ENCODE data around the gene CXCR5. TPM values are rescaled to one million over a fixed set of nuclear protein-coding genes. Genes with fewer than 3 reads are reported as not detected.

The CXCR5 gene
- total and polyA plus RNA-seq, 2 donors (not counting 1 experiment from before 2014, with no cell fraction given): 111 to 163 TPM

GRCh38 chr11:118851970-118852369 is 31.7 kb upstream of the CXCR5 start:
- Mint-ChIP-seq H3K4me1 (peaks cover 33% of the 10 kb centered on the region), H3K4me3 (peak overlapping the region; percentile 60), H3K9me3 (ENCODE audit: insufficient read depth) (no peaks in the 10 kb centered on the region), H3K27me3 (no peaks in the 10 kb centered on the region), H3K27ac (peak overlapping the region; percentile 81)
- no CpG with 5 or more reads among the region's 3 CpGs for WGBS (ENCODE audit: insufficient coverage)
- Histone ChIP-seq H3K27me3 (replicated peaks in 1 of 4; ENCODE audit: control extremely low read depth in 1 of 4, control insufficient read depth in 3 of 4, insufficient read depth in 4 of 4, low read length in 3 of 4) (no peaks in the 10 kb centered on the region), H3K9ac (ENCODE audit: low read length) (peak overlapping the region; percentile 19), H3K27ac (ENCODE audit: low read length in 2 of 2) (peak overlapping the region in 1 of 2 donors; percentile 5), H2AFZ (ENCODE audit: insufficient read depth, low read depth, low read length, poor library complexity, severe bottlenecking) (peak overlapping the region; percentile 45), H3K36me3 (replicated peaks in 1 of 2; ENCODE audit: control extremely low read depth in 1 of 2, control insufficient read depth in 1 of 2, extremely low read depth in 1 of 2, insufficient read depth in 2 of 2, low read length in 1 of 2) (no peaks in the 10 kb centered on the region), H3K9me3 (ENCODE audit: control extremely low read depth in 1 of 3, control insufficient read depth in 2 of 3, insufficient read depth in 1 of 3, low read length in 2 of 3) (peaks cover 0 to 4% (median 0%) of the 10 kb centered on the region in 3 donors), H3K4me1 (ENCODE audit: control insufficient read depth in 2 of 2, insufficient read depth in 2 of 2, low read length in 2 of 2) (peaks cover 21 to 23% of the 10 kb centered on the region in 2 donors), H3K4me3 (ENCODE audit: control extremely low read depth in 1 of 5, extremely low read depth in 1 of 5, insufficient read depth in 1 of 5, low read depth in 2 of 5, low read length in 4 of 5) (peak overlapping the region in 1 of 5 experiments; percentile 27), H3K79me2 (ENCODE audit: control insufficient read depth, insufficient read depth, low read length) (peaks cover 5% of the 10 kb centered on the region), H3K4me2 (replicated peaks; ENCODE audit: low read depth, low read length, poor library complexity, severe bottlenecking) (peak overlapping the region; percentile 58), H4K20me1 (ENCODE audit: control insufficient read depth, insufficient read depth, low read length, poor library complexity, severe bottlenecking) (no peaks in the 10 kb centered on the region)
- ATAC-seq (ENCODE audit: low read depth) (peak; percentile 83), DNase-seq (peak; percentile 64)
- intact Hi-C loops (cut with micrococcal nuclease): loop anchor here (1.0 kb wide), 2 partner anchors 11 to 32 kb away; no protein-coding TSS in a partner anchor
- ChIA-PET CTCF (interaction anchor here (0.8 to 1.6 kb wide), 7 partner anchors 9 to 78 kb away, joined by 3 to 7 read pairs (median 3); partner anchors contain the start of genes CXCR5 and DDX6), POLR2A (interaction anchor here (0.6 to 0.9 kb wide), 6 partner anchors 14 to 267 kb away, joined by 3 to 6 read pairs (median 4); no protein-coding TSS in a partner anchor)
- no peak for TF ChIP-seq CTCF (IDR thresholded peaks at IDR 0.05)
- no peak for TF ChIP-seq EZH2 (IDR thresholded peaks at IDR 0.05; ENCODE audit: borderline replicate concordance, insufficient read depth, low read depth, low read length, poor library complexity, severe bottlenecking)

- DNase-seq (no peak), ATAC-seq (ENCODE audit: low read depth) (no peak)
- Histone ChIP-seq H3K79me2 (ENCODE audit: control insufficient read depth, insufficient read depth, low read length) (peaks cover 12% of the 10 kb centered on the region), H3K27me3 (replicated peaks in 1 of 4; ENCODE audit: control extremely low read depth in 1 of 4, control insufficient read depth in 3 of 4, insufficient read depth in 4 of 4, low read length in 3 of 4) (no peaks in the 10 kb centered on the region), H2AFZ (ENCODE audit: insufficient read depth, low read depth, low read length, poor library complexity, severe bottlenecking) (no peak overlapping the region), H3K4me2 (replicated peaks; ENCODE audit: low read depth, low read length, poor library complexity, severe bottlenecking) (no peak overlapping the region), H3K9me3 (ENCODE audit: control extremely low read depth in 1 of 3, control insufficient read depth in 2 of 3, insufficient read depth in 1 of 3, low read length in 2 of 3) (peaks cover 0 to 4% (median 0%) of the 10 kb centered on the region in 3 donors), H3K36me3 (replicated peaks in 1 of 2; ENCODE audit: control extremely low read depth in 1 of 2, control insufficient read depth in 1 of 2, extremely low read depth in 1 of 2, insufficient read depth in 2 of 2, low read length in 1 of 2) (no peaks in the 10 kb centered on the region), H3K4me1 (ENCODE audit: control insufficient read depth in 2 of 2, insufficient read depth in 2 of 2, low read length in 2 of 2) (peaks cover 31 to 35% of the 10 kb centered on the region in 2 donors), H3K4me3 (ENCODE audit: control extremely low read depth in 1 of 5, extremely low read depth in 1 of 5, insufficient read depth in 1 of 5, low read depth in 2 of 5, low read length in 4 of 5) (no peak overlapping the region), H4K20me1 (ENCODE audit: control insufficient read depth, insufficient read depth, low read length, poor library complexity, severe bottlenecking) (no peaks in the 10 kb centered on the region), H3K27ac (ENCODE audit: low read length in 2 of 2) (no peak overlapping the region), H3K9ac (ENCODE audit: low read length) (no peak overlapping the region)
- no peaks in the 10 kb centered on the region for H3K9me3 Mint-ChIP-seq (ENCODE audit: insufficient read depth)
- intact Hi-C loops (cut with micrococcal nuclease): no loop called here
- H3K27ac Mint-ChIP-seq: peak overlapping the region; percentile 41
- CTCF ChIA-PET: no interaction called here
- H3K4me3 Mint-ChIP-seq: no peak overlapping the region
- POLR2A ChIA-PET: no interaction called here
- peaks cover 38% of the 10 kb centered on the region for H3K4me1 Mint-ChIP-seq
- 98% methylated on average over 10 of the region's 12 CpGs for WGBS (ENCODE audit: insufficient coverage)
- no peak for TF ChIP-seq EZH2 (IDR thresholded peaks at IDR 0.05; ENCODE audit: borderline replicate concordance, insufficient read depth, low read depth, low read length, poor library complexity, severe bottlenecking)
- no peak for TF ChIP-seq CTCF (IDR thresholded peaks at IDR 0.05)
- H3K27me3 Mint-ChIP-seq: no peaks in the 10 kb centered on the region
Observed at GRCh38 chr11:118853678-118854077, 30.0 kb upstream of the CXCR5 start.
